GM12801 (cell line): ENCODE data around the gene EFNB2.

Experiments
- CTCF ChIP-seq: IDR thresholded peaks from one replicate; pipeline ENCODE4 v1.5.1; 2011; ENCODE audit warnings: control low read depth; ENCODE audit not compliant: insufficient read length; ENCODE audit errors: extremely low read depth

EFNB2 gene

DNA sequence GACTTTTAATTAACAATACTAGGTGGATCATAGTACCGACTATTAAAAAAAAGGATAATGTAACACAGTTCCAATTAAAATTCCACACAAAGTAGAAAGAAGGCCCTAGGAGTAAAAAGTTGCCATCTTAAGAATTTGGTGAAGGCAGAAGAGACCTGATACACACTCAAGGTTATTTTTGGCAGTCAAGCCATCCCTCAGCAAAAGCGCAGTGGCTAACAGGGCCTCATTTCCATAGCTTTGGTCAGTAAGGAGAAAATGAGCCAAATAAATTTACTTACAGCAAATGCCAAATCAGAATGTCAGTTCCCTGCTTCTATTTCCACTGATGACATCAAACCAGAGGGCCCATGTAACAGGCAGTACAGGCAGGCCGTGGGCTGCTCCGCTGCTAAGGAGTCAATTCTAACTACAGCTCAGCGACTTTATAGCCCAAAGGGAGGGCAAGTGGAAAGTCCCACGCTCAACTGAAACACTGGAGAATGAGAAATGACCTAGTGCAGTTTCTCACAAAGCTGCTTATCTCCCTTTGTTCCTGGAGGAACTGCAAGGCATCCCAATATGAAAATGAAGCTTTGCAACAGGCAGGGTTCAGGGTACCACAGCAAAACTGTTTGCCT is 26.2 kb upstream of the EFNB2 start:
- no peak for TF ChIP-seq CTCF

DNA sequence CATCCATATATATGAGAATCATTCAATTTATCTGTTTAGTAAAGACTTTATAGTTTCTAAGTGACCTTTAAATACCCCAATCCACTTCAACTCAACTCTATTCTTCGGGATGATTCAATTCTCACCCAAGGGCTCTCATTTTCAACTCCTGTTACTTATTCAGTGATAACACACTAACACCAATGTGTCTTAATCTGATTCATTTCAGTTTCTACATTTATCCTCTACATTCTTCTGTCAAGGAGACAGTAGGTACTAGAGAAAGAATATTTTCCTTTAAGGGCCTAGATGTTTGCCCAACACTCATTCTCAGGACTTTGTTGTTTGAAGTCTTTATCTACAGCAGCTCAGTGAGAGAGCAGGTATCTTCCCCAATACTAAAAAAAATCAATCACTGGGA is 25.4 kb upstream of the EFNB2 start:
- TF ChIP-seq CTCF: no peak

GRCh38 chr13:106558527-106558926 is 23.1 kb upstream of the EFNB2 start:
- no peak for TF ChIP-seq CTCF

DNA sequence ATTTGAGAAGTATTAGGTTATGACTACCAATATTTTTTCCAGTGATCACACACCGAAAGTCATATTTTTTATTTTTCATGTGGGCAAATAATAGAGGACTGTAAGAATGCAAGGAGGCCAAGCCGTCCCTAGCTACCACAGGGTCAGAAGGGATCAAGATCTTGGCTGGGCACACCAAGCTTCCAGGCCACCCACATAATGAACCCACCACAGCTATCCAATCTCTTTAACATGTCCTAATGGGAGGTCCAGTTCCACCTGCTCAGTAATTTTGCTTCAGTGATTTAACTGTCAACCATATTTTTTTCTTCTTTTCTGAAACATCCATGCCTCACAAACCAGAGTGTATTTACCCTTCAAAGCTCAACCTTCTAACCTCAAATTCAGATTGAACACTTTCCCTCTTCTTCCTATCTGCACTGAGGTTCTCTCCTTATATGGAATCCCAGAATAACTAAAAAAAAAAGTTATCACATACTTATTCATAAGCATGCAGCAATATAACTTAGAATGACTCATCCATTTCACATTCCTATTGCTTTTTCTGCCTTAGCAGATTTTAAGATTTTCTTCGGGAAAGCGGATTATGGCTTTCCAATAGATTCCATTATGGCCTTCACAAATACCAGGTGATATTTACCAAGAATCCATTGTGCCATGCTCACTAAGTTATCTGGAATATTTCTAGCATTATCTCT is 20.3 kb upstream of the EFNB2 start:
- TF ChIP-seq CTCF: no peak

DNA sequence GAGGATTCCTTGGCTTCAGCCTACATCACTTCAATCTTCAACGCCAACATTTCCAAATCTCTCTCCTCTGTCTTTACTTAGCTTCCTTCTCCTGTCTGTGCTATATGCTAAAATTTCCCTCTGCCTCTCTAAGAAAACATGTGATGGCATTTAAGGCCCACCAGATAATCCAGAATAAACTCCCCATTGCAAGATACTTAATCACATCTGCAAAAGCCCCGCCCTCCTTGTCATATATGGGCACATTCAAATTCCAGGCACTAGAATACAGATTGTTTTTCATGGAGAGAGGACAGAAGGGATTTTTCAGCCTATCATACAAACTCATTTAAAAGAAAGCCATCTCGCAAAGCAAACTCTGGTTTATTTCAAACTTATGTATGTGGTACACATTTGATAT is 16.3 kb upstream of the EFNB2 start:
- no peak for TF ChIP-seq CTCF

DNA sequence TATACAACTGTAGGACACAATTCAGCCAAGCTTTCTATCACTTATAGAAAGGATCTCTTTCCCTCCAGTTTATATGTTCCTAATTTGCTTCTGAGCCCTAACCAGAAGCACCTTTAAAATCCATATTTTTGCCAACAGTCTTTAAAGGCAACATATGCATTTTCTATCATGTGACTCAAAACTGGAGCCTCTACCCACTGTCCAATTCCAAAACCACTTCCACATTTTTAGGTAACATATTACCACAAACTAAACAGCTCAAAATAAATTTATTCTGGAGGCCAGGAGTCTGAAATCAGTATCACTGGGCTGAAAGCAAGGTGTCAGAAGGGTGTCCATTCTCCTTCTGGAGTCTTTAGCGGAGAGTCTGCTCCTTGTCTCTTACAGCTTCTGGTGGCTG is 15.9 kb upstream of the EFNB2 start:
- TF ChIP-seq CTCF: no peak

DNA sequence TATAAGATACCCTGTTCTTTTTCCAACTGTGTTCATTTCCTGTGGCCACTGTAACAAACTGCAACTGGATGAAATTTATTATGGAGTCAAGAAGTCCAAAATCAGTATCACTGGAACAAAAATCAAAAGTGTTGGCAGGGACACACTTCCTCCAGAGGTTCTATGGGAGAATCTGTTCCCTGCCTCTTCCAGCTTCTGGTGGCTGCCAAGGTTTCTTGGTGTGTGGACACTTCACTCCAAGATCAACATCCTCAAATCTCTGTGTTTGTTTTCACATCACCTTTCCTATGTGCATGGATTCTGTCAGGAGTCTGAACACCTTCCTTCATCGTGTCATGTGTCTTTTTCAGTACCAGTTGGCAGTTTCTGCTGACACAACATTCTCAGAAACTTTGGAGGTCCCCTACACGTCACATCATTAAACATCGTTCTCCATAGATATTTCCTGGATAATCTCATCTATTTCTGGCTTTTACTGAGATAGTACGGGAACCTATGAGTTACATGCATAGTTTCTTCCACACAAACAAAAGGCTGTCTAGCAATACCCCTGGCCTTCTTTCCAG is 15.2 kb upstream of the EFNB2 start:
- TF ChIP-seq CTCF: no peak
